ENCODE data around the gene WDFY4. TPM values are rescaled to one million over a fixed set of nuclear protein-coding genes. Genes with fewer than 3 reads are reported as not detected.

WDFY4 gene
- total RNA-seq, 1 experiment from 2014 or later: not detected

DNA sequence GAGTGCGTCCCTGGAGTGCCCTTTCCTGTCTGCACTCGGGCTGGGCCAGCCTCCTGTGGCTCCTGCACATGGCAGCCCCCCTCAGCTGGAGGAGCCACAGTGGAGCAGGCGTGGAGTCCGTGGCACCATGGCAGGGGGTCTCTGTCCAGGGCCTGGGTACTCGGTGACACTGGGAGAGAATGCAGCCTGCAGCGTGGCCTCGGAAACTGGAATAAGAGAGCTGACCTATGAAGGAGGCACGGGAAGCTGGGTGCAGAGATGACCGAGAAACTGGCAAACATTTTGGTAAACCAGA lies 25.8 kb upstream of the WDFY4 start:
- Histone ChIP-seq H2BK15ac (ENCODE audit: low read depth, low read length) (no peak overlapping the region), H3K27me3 (ENCODE audit: insufficient read depth, low read length) (peaks cover 5% of the 10 kb centered on the region; the same call in 1 of the 2 replicates), H3K79me1 (ENCODE audit: insufficient read depth, low read depth, low read length, poor library complexity, severe bottlenecking) (no peaks in the 10 kb centered on the region), H2BK20ac (ENCODE audit: low read depth, low read length, poor library complexity, severe bottlenecking) (no peak overlapping the region), H3T11ph (ENCODE audit: low read length) (no peak overlapping the region), H4K91ac (ENCODE audit: insufficient read length, low read depth, low read length) (no peak overlapping the region), H2AK5ac (ENCODE audit: insufficient read length, low read length) (no peak overlapping the region), H4K5ac (ENCODE audit: insufficient read length, low read depth, low read length) (no peak overlapping the region), H3K27ac (ENCODE audit: insufficient read length, low read depth, low read length) (no peak overlapping the region), H2BK120ac (ENCODE audit: low read depth, low read length, poor library complexity, severe bottlenecking) (no peak overlapping the region), H4K20me1 (ENCODE audit: control insufficient read depth, insufficient read depth, insufficient read length) (no peaks in the 10 kb centered on the region), H3K9me3 (ENCODE audit: control insufficient read depth, low read depth, low read length) (no peaks in the 10 kb centered on the region), H3K18ac (ENCODE audit: insufficient read length, low read depth, low read length) (no peak overlapping the region), H2BK5ac (ENCODE audit: insufficient read length, low read length) (no peak overlapping the region), H3K4ac (ENCODE audit: low read depth, low read length) (no peak overlapping the region), H3K56ac (ENCODE audit: insufficient read length, low read depth, low read length) (no peak overlapping the region), H3K79me2 (ENCODE audit: insufficient read depth, low read length) (no peaks in the 10 kb centered on the region), H3K23ac (ENCODE audit: insufficient read length, low read depth, low read length) (no peak overlapping the region), H3K23me2 (ENCODE audit: insufficient read length, low read depth, low read length, poor library complexity, severe bottlenecking) (peaks cover 11% of the 10 kb centered on the region), H3K14ac (ENCODE audit: insufficient read depth, low read length) (no peak overlapping the region), H3K9ac (ENCODE audit: extremely low read depth, insufficient read length, low read length) (no peak overlapping the region), H4K8ac (replicated peaks; ENCODE audit: insufficient read length, low read depth, low read length) (no peak overlapping the region), H2AFZ (ENCODE audit: low read length) (no peak overlapping the region), H2BK12ac (ENCODE audit: insufficient read length, low read depth, low read length) (no peak overlapping the region), H3K4me2 (ENCODE audit: insufficient read depth, insufficient read length, low read length) (no peak overlapping the region), H3K4me1 (ENCODE audit: insufficient read depth, low read length) (no peaks in the 10 kb centered on the region; the same call in 1 of the 2 replicates)
- Mint-ChIP-seq H3K9me3 (no peaks in the 10 kb centered on the region), H3K4me3 (no peak overlapping the region), H3K27me3 (ENCODE audit: low read depth) (peaks cover 41% of the 10 kb centered on the region), H3K4me1 (peaks cover 14% of the 10 kb centered on the region in 2 experiments), H3K27ac (no peak overlapping the region), H3K36me3 (ENCODE audit: insufficient read depth in 1 of 3, low read depth in 3 of 3) (no peaks in the 10 kb centered on the region)
- WGBS (ENCODE audit: extremely low coverage, insufficient read length, low lambda C conversion rate): no CpG with 5 or more reads among the region's 9 CpGs
- no peak for DNase-seq
- TF ChIP-seq, protein P1, sequence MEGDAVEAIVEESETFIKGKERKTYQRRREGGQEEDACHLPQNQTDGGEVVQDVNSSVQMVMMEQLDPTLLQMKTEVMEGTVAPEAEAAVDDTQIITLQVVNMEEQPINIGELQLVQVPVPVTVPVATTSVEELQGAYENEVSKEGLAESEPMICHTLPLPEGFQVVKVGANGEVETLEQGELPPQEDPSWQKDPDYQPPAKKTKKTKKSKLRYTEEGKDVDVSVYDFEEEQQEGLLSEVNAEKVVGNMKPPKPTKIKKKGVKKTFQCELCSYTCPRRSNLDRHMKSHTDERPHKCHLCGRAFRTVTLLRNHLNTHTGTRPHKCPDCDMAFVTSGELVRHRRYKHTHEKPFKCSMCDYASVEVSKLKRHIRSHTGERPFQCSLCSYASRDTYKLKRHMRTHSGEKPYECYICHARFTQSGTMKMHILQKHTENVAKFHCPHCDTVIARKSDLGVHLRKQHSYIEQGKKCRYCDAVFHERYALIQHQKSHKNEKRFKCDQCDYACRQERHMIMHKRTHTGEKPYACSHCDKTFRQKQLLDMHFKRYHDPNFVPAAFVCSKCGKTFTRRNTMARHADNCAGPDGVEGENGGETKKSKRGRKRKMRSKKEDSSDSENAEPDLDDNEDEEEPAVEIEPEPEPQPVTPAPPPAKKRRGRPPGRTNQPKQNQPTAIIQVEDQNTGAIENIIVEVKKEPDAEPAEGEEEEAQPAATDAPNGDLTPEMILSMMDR (conservative IDR thresholded peaks at IDR 0.05): no peak

Measured in H9 (cell line).